HuH-7 (cell line): ENCODE results near the gene VIPR2.
"Not testable (repeated sequence)": the region's sequence is repeated elsewhere in the genome, so short reads cannot be mapped to it uniquely, and the experiment has no call there.

Source experiments
- DNase-seq: peaks from one replicate; pipeline ENCODE4 v3.0.0; 2011; ENCODE audit warnings: low spot score

Gene VIPR2

GRCh38 chr7:159139639-159140038 is 5.0 kb downstream of the VIPR2 start:
- DNase-seq, result no peak

DNA sequence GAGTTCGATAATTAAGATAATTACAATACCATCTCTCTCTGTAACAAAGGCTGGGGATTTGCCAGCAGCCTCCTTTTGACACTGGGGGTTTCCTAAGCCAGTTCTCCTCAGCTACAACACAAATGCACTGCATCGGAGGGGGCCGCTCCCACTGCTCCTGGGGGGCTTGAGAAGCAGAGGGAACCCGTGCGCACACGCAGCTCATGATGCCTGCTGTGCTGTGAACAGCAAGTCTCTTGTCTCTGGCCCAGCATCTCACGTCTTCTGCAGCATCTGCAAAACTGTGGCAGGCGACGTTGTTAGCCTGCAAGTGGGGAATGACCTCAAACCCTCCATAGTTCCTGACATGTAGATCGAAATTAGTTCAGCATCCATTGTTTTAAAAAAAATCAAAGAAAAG is 5.5 kb downstream of the VIPR2 start:
- no peak for DNase-seq

DNA sequence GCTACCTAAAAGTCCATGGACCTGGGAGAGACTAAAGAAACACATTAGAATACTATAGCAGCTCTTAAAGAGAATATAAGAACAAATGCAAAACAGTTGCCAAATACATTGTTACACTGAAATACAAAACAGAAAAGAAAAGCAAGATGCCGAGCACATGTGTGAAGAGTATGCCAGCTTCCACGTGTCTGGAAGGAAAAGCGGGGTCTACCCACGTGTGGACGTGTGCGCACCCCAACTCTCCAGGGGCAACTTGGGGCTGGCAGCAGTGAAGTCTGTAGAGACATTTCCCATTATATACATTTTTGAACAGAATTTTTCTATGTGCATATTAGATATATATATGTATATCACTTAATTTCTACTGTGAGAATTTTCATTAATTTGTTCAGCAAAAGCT is 6.2 kb downstream of the VIPR2 start:
- DNase-seq, result no peak

GRCh38 chr7:159137906-159138305 is 6.8 kb downstream of the VIPR2 start:
- no peak for DNase-seq

GRCh38 chr7:159136846-159137245 is 7.8 kb downstream of the VIPR2 start:
- no peak for DNase-seq

DNA sequence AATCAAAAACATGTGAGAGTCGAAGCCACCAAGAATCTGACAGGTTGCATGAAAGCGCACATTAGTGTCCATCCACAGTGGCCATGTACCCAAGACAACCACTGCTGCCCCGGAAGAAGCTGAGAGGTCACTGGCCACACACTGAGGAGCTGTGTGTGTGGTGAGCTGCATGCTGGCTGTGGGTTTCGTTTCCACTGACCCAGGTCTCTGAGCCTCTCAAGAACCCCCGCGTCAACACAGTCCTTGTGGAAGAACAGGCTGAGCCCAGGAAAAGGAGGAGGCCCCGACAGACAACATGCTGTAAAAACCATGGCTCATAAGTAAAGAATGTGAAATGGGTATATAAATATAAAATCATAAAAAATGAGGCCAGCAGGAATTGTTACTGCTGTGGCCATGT is 8.2 kb downstream of the VIPR2 start:
- DNase-seq, result no peak

DNA sequence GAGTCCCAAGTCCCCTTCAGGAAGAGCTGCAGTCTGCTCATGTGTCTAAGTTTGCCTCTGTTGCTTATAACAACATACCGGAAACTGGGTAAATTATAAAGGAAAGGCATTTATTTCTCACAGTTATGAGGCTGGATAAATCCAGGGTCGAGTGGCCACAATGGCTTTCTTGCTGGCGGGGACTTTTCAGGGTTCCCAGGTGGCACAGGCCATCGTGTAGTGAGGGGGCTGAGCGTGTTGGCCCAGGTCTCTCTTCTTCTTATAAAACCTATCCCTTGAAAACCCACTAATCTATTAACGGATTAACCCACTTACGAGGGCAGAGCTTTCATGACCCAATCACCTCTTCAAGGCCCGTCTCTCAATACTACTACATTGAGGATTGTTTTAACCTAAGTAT is 8.7 kb downstream of the VIPR2 start:
- no peak for DNase-seq

GRCh38 chr7:159132670-159133443 is 11.8 kb downstream of the VIPR2 start:
- DNase-seq, result not testable (repeated sequence)

GRCh38 chr7:159130820-159131219 is 13.8 kb downstream of the VIPR2 start:
- no peak for DNase-seq

- no peak for DNase-seq
These were observed 14.4 kb downstream of the VIPR2 start for GRCh38 chr7:159130199-159130775.

DNA sequence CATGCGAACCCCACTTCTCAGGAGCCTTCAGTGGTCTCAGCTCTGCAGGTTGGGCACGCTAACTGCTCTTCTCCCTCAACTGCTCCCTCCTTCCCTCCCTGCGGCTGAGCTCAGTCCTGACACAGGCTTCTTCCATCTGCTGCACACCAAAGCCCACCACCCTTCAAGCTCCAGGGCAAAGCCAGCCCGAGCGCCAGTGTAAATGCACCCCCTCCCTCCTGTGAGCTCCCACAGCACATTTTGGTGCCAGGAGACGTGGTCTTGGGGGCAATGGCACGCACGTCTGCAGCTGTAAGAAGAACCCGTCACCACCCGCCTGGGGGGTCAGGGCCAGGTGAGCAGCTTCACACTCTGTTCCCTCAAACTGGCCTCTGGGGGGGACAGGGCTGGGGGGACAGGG is 15.9 kb downstream of the VIPR2 start:
- DNase-seq, result no peak

DNA sequence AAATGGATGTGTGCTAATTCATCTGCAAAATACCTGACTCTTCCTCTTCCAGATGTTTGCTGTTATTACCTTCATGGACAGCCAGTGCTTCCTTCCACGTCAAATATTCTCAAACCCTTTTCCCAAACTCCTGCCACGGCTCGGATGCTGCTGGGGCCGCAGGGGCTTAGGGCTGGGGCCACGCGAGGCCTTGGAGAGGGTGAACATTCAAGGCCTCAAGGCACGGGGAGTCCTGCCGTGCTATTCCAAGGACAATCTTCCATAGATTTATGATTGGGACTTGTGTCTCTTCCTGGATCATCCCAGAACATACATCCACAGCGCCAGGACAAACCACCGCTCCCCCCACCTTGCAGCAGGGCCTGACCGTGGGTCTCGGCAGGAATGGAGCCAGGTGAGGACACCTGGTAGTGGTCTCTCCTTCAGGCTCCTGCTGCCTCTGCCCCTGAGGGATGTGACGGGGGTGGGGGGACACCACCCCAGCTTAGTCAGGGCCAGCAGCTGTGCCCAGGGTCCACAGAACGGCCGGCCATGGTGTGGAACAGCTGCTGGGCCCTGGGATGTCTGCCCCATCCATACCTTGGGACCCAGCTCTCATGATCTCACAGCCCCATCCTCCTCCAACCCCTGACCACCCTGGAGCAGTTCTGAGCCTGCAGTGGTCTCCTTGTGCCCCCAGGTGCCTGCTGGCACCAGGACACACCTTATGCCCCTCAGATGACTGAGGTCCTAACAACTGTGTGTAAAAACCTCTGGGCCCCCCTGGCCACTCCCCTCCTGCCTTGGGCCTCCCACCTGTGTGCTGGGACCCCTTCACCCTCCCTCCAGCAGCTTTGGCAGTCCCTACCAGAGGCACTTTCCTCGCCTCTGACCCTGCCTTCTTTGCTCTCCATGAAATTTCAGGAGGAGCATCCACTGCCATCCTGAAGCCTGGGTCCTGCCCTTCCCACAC is 16.7 kb downstream of the VIPR2 start:
- no peak for DNase-seq

DNA sequence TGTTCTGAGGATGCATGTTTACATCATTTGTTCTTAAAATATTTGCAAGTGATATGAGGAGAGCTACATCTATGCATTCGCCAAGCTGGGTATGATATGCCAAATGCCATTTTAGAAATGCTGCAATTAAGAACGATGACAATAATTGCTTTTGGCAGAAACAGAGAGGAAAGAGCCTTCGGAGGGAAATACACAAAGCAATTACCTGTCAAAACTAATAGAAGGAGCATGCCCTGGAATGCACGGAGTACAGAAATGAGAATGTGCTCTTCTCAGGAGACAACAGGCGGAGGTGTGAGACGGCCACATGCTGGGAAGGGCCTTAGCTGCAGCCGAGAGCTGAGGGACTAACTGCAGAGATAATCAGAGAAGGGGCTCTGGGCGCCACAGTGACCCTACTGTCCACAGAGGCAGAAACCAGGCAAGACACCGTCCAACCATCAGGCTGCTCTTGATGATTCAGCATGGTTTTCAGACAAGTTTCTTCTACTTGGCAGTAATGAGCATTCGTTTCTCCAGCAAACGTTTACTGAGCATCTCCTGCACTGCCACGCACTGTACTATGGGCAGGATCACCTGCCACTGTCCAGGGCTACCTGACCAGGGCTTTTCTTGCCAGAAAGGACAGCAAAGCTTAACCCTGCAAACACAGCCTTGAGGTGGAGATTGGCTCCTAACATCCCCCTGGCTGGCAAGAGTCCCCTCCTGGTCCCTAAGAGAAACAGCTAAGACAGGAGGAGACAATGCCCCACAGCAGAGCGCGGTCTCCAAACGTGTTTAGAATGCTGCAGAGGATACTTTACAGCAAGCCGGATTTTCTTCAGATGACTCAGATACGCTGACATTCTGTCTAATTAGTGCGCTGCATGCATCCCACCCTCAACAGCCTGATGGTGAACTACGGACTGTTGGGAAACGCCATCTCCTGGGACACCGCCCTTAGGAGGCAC is 18.1 kb downstream of the VIPR2 start:
- DNase-seq, result no peak

DNA sequence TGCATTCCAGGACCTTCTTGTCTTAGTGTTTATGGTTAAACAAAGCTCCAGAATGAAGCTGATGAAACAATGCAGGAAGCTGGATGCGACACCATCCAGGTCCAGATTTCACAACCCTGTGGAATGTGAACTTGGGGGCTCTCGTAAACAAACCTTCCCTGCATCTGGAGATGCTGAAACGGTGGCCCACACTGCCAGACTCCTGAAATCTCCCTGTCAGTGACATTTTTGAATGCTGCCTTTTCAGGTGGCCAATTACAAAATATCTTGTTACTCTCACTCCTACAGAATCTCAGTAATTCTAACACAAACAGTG is 18.8 kb downstream of the VIPR2 start:
- DNase-seq, result no peak

GRCh38 chr7:159125104-159125954 is 19.3 kb downstream of the VIPR2 start:
- no peak for DNase-seq

- not testable (repeated sequence) for DNase-seq
These were observed 20.9 kb downstream of the VIPR2 start for GRCh38 chr7:159123793-159124192.

- DNase-seq, result not testable (repeated sequence)
These were observed 21.4 kb downstream of the VIPR2 start for GRCh38 chr7:159123294-159123693.

GRCh38 chr7:159122276-159122675 is 22.4 kb downstream of the VIPR2 start:
- DNase-seq, result no peak

DNA sequence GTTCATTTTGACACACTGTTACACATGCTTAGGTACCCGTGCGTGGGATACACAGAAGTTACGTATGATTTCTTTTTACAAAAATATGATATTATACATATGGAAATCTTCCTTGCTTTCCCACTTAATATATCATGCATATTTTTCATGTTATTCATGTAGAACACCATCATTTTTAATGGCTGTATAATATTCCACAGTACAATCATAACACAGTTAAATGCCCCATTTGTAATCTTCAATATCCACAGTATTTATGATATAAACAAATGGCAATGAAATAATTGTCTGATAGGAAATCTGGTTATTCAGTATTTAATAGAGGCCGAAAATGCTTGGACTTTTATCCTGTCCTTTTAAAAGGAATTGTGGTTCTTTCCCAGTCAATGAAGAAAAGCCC is 23.2 kb downstream of the VIPR2 start:
- no peak for DNase-seq

DNA sequence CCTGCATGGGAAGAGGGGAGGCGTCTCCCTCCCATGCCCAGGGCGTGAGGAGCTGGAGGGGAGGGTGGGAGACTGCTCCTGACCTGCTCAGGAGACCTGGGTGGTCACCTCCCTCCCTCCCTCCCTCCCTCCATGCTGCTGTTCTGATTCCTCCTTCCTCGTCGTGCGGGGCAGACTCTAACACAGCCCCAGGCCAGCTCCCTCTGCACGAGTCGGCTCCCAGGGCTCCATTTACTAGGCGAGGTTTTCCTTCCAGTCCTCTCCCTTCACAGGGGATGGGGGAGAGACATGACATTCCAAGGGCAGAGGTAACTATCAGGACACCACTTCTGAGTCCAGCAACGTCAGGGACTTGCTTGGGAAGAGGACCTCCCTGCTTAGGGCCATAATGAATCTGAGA is 23.6 kb downstream of the VIPR2 start:
- no peak for DNase-seq

DNA sequence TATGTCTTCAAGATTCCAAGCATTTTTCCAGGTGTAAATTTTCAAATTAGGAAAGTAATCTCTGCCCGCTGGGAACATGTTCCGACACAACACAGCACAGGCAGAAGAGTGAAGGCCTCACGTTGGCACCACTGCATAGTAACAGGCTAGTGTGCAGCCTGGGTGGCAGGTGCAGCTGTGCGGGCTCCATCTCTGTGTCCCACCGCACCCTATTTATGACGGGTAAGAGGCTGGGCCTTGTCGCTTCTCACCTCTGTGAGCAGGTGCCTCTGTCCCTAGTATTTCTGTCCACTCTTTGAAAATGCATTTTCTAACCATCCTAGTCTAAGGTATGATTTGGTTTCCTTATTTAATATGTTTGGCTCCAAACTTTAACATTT is 24.1 kb downstream of the VIPR2 start:
- no peak for DNase-seq
